ENCODE results near the gene OR8J3.

Gene OR8J3

GRCh38 chr11:56089697-56090096, 50.3 kb downstream of the OR8J3 start:
- no peak for TF ChIP-seq CTCF (IDR thresholded peaks at IDR 0.05; ENCODE audit: low read depth, low read length, missing control alignments)
- no peak for DNase-seq (ENCODE audit: low read depth)
- no peak overlapping the region for H3K4me3 ChIP-seq (ENCODE audit: low read depth, low read length)
